GM12878 (cell line): ENCODE measurements around the gene FHL3. TPM values are rescaled to one million over a fixed set of nuclear protein-coding genes. Genes with fewer than 3 reads are reported as not detected.

Experiments
- ATAC-seq: fragments of 200-7000 bp; cut with Tn5 transposase; 3 replicates; pipeline ENCODE4 v1.9.1; 2020; ENCODE audit warnings: mild to moderate bottlenecking, moderate library complexity
- BruUV-seq: library from RNA; stranded (reverse); fragments of 400-500 nt; replicated peaks from 2 replicates; lab custom pipeline; 2021; lab: Mats Ljungman, UMichigan
- CTCF ChIA-PET: fragments of 300-600 bp; sonication (Branson Sonifier 250); formaldehyde crosslinking; extraction: SDS; loops from one replicate; lab custom pipeline; 2021; ENCODE audit warnings: inconsistent platforms; lab: Yijun Ruan, JAX
- POLR2A ChIA-PET: fragments of 350-600 bp; formaldehyde crosslinking; extraction: SDS; loops from one replicate; lab custom pipeline; 2021; ENCODE audit warnings: inconsistent platforms; lab: Charles Lee
- RAD21 ChIA-PET: fragments of 300-600 bp; sonication (Branson Sonifier 250); formaldehyde crosslinking; loops from one replicate; lab custom pipeline; 2023; ENCODE audit warnings: antibody characterized with exemption; ENCODE audit not compliant: unreplicated experiment; lab: Charles Lee
- SMC1A ChIA-PET: fragments of 300-600 bp; sonication (Branson Sonifier 250); formaldehyde crosslinking; loops from one replicate; lab custom pipeline; 2023; ENCODE audit not compliant: unreplicated experiment, uncharacterized antibody; lab: Charles Lee
- DNase-seq: peaks from one replicate; pipeline ENCODE4 v3.0.0-alpha.2; 2011; ENCODE audit warnings: low read depth, low spot score
- FAIRE-seq: peaks from 3 replicates; lab custom pipeline; 2011; peaks lifted over from hg19 to GRCh38; lab: Jason Lieb, UNC
- H2AFZ ChIP-seq: 2 replicates; pipeline ENCODE4 v1.6.0; 2011; ENCODE audit warnings: low read depth, low read length, control low read depth; ENCODE audit not compliant: control insufficient read depth
- H3K27ac ChIP-seq: 2 replicates; pipeline ENCODE4 v1.5.1; 2011; ENCODE audit warnings: control low read depth; ENCODE audit not compliant: control insufficient read depth, insufficient read depth
- H3K27me3 ChIP-seq, 2 experiments: replicated peaks in 1 of 2; 2 replicates each; pipeline versions ENCODE4 v1.6.0 to v1.6.1; 2011; ENCODE audit warnings: low read length in 1 of 2; ENCODE audit not compliant: control insufficient read depth in 2 of 2, insufficient read depth in 2 of 2
- H3K36me3 ChIP-seq, 2 experiments: 2 replicates each; pipeline ENCODE4 v1.5.1; 2011; ENCODE audit warnings: low read length in 1 of 2; ENCODE audit not compliant: control insufficient read depth in 2 of 2, insufficient read depth in 2 of 2
- H3K4me1 ChIP-seq: 2 replicates; pipeline ENCODE4 v1.6.1; 2011; ENCODE audit warnings: mild to moderate bottlenecking, low read length, moderate library complexity, mixed read lengths; ENCODE audit not compliant: control insufficient read depth, insufficient read depth
- H3K4me2 ChIP-seq: 2 replicates; pipeline ENCODE4 v1.6.0; 2011; ENCODE audit warnings: control low read depth; ENCODE audit not compliant: control insufficient read depth, insufficient read depth
- H3K4me3 ChIP-seq: fragments of 200-600 bp; sonication (generic); 2 replicates; pipeline ENCODE4 v1.5.1; 2016
- H3K79me2 ChIP-seq: 2 replicates; pipeline ENCODE4 v1.6.0; 2011; ENCODE audit warnings: low read length; ENCODE audit not compliant: control insufficient read depth, insufficient read depth
- H3K9ac ChIP-seq: 2 replicates; pipeline ENCODE4 v1.8.0; 2011; ENCODE audit warnings: low read length, control low read depth, mixed read lengths; ENCODE audit not compliant: control insufficient read depth, insufficient read depth
- H3K9me3 ChIP-seq: replicated peaks from 3 replicates; pipeline ENCODE4 v1.5.1; 2011; ENCODE audit warnings: mild to moderate bottlenecking, low read length; ENCODE audit not compliant: control insufficient read depth, insufficient read depth
- H4K20me1 ChIP-seq: 2 replicates; pipeline ENCODE4 v1.6.0; 2011; ENCODE audit not compliant: control insufficient read depth, insufficient read depth
- E2F8 ChIP-seq: fragments of 450-650 bp; IDR thresholded peaks from 2 replicates; pipeline ENCODE4 v1.6.1; 2018; ENCODE audit warnings: mild to moderate bottlenecking, low read depth, moderate library complexity; ENCODE audit not compliant: partially characterized antibody
- SPI1 ChIP-seq: IDR thresholded peaks from 2 replicates; pipeline ENCODE4 v1.6.1; 2011; ENCODE audit warnings: low read depth, mild to moderate bottlenecking, low read length, moderate library complexity, borderline replicate concordance; ENCODE audit not compliant: insufficient read depth
- WGBS: methylation state at CpG from one replicate; pipeline ENCODE4 v1.1.6; 2016; ENCODE audit warnings: low lambda C conversion rate; ENCODE audit not compliant: insufficient replicate concordance, insufficient coverage; ENCODE audit errors: missing lambda C conversion rate; 5-methylcytosine and 5-hydroxymethylcytosine counted together
- in situ Hi-C: fragments of 300-500 bp; cut with MboI; formaldehyde crosslinking; loops from 9 replicates; pipeline ENCODE4 v1.14.3; 2018; ENCODE audit warnings: mixed read lengths
- intact Hi-C: fragments of 100-400 bp; cut with micrococcal nuclease; formaldehyde crosslinking; loops from one replicate; pipeline ENCODE4 v1.14.2; 2022; ENCODE audit not compliant: unreplicated experiment
- polyA plus RNA-seq, 11 experiments: library from polyadenylated mRNA; depleted of rRNA in 4 of 11; unstranded in 6 of 11; stranded (reverse) in 5 of 11; fragments of >200 nt; fragmentation: Nextera tagmentation in 4 of 11; fragmentation: Illumina TruSeq in 1 of 11; extraction: Ambion mirVana in 4 of 11; extraction: Trizol in 1 of 11; gene quantifications; 1 replicate in 1 of 11; 2 replicates in 10 of 11; pipeline versions ENCODE4 v1.2.1 to v1.2.3, GENCODE V29; 2011 to 2016; ENCODE audit warnings: inconsistent platforms in 2 of 11, missing spikeins in 2 of 11, low read depth in 1 of 11
- total RNA-seq, 4 experiments: library from RNA; depleted of rRNA in 3 of 4; stranded (reverse); fragments of >200 nt in 3 of 4; fragmentation: Illumina TruSeq in 1 of 4; extraction: Trizol in 1 of 4; gene quantifications; 2 replicates each; pipeline versions ENCODE4 v1.2.1 to v1.2.3, GENCODE V29; 2013 to 2021

Gene FHL3
- total and polyA plus RNA-seq, 10 of the 15 experiments (the other 5 are each of a cell fraction or from before 2014, with no cell fraction given), result 0.26 to 13.9 (median 7.9) TPM

DNA sequence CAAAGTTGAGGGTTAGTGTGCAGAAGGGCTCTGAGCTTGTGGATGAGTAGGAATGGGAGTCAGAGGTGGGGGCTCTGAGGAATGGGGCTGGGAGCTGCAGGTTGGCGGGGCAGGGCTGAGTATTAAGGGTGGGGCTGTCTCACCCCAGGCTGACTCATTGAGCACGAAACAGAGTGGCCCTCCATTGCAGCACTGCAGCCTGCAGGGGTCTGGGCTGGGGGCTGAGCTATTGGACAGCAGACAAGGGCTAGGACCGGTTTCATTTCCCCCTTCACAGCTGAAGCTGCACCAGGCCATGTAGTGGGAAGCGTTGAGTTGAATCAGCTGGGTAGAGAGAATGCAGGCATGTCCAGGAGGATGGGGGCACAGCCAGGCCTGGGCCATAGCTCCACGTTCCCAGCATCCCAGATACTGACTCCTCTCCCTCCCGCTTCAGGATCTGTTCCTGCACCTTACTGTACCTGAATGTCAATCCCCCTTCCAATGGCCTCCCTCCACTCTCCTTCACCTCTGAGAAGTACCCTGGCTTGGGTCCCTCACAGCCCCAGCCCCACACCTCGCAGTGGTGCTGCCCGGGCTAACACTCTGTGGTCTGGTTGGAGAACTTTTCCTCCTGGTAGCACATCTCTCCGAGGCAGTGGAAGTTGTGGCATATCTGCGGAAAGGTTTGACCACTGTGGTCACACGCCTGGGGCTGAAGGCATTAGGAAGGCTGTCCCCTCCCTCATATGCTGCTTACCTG, 54.1 kb downstream of the FHL3 start:
- in situ Hi-C loops (no loop called here), intact Hi-C loops (no loop called here)
- no peaks in the 10 kb centered on the region for H4K20me1 ChIP-seq
- BruUV-seq, result no TSS peak
- ChIA-PET RAD21 (no interaction called here), SMC1A (interaction anchor here (0.8 to 2.0 kb wide), 4 partner anchors 9 to 63 kb away, joined by 3 to 8 read pairs (median 4); no protein-coding TSS in a partner anchor), CTCF (interaction anchor here (2.0 to 2.4 kb wide), 2 partner anchors 11 to 39 kb away, joined by 6 to 7 read pairs; partner anchors contain the start of gene SF3A3), POLR2A (interaction anchor here (0.6 to 1.4 kb wide), 3 partner anchors 20 to 250 kb away, joined by 3 to 5 read pairs (median 4); no protein-coding TSS in a partner anchor)
- H3K4me2 ChIP-seq, result no peak overlapping the region
- H3K36me3 ChIP-seq, result peaks cover 0 to 4% of the 10 kb centered on the region in 2 experiments; a peak in 2 of 4 replicates
- no peak overlapping the region for H2AFZ ChIP-seq
- WGBS, result 67% methylated on average over 11 of the region's 11 CpGs
- H3K4me3 ChIP-seq, result no peak overlapping the region
- no peaks in the 10 kb centered on the region; the same call in 2 of the 3 replicates for H3K9me3 ChIP-seq
- H3K79me2 ChIP-seq, result peaks cover 2% of the 10 kb centered on the region; the same call in 1 of the 2 replicates
- DNase-seq (no peak), ATAC-seq (no peak), FAIRE-seq (no peak)
- no peak overlapping the region for H3K9ac ChIP-seq
- TF ChIP-seq E2F8 (no peak), SPI1 (peak; percentile 62)
- H3K27ac ChIP-seq, result no peak overlapping the region
- H3K4me1 ChIP-seq, result peaks cover 27% of the 10 kb centered on the region
- no peaks in the 10 kb centered on the region for H3K27me3 ChIP-seq
